IPS-11a (cell line): ENCODE measurements around the gene RNF26.

Experiments
- H3K4me3 ChIP-seq: one replicate; pipeline ENCODE4 v1.5.1; 2013; ENCODE audit warnings: low read depth, low read length, control low read depth

Gene RNF26

DNA sequence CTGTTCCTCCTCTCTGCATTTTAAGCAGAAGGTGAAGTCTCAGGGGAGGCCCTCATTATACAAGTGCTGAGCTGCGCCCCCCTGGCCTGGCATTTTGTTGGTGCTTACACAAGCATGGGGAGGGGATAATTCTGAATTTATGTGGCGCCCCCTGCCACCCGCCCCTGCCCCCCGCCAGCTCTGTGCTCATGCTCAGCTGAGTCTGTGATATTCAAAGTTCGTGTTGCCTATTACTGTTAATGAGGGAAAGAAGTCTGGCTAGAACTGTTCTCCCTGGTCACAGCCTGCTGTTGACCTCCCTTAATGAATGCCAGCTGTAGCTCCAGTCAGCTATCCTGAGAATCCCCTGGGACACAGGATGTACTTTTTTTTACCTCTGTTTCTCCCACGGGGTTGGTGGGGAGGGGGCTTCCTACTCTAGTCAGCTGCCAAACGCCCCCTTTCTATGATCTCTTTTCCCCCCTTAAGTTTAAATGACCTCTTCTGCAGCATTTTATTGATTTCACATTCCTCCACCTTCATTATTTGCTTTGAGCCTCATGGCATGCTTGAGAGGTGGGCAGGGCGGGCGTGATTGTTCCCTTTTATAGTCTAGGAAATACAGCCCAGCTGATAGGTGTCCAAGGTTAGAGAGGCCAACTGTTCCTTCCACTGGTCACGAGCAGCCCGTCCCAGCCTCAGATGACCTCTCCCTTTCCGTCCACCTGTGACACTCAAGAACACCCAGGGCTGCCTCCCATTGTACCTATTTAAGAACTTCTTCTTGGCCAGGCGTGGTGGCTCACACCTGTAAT lies 35.0 kb downstream of the RNF26 start:
- no peak overlapping the region for H3K4me3 ChIP-seq

DNA sequence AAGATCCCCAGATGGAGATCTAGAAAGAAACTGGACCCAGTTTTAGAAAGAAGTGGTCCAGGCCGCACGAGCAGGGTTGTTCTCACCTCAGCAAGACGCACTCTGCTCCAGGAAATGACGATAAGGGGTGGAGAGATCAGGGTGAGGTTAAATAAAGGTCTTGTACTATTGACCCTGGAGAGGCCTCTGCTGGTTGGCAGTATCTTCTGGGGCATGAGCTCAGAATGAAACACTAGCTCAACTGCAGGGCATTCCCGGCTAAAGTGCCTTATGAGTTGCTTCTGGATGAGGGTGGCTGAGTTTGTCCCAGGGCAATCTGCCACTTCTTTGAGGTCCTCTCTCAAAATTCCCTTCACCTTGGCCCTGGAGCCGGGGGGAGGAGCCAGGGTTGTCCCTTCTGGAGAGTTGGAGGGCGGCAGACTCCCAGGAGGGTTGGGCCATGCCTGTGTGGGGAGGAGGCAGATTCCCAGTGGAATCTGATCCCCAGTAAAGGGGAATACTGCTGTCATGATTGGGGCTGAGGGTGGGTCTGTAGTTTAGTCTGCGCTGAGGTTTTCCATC lies 36.2 kb downstream of the RNF26 start:
- no peak overlapping the region for H3K4me3 ChIP-seq

GRCh38 chr11:119371067-119371601 lies 36.8 kb downstream of the RNF26 start:
- no peak overlapping the region for H3K4me3 ChIP-seq

DNA sequence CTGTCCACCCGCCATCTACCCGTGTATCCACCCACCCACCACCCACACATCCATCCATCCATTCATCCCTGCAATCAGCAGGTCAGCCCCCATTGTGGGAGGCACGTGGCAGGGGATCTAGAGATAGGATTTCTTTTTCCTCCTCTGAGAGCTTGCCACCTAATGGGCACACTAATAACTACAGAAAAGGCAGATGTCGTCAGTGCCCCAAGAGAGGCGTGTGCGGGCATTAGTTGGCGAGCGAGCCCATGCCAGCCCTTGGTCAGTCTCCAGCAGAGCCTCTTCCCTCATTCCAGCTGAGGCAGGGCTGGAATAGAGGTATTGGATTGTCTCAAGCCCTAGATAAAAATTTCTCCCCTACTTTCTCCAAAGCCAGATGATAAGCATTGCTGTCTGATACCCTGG lies 37.5 kb downstream of the RNF26 start:
- H3K4me3 ChIP-seq, result no peak overlapping the region

DNA sequence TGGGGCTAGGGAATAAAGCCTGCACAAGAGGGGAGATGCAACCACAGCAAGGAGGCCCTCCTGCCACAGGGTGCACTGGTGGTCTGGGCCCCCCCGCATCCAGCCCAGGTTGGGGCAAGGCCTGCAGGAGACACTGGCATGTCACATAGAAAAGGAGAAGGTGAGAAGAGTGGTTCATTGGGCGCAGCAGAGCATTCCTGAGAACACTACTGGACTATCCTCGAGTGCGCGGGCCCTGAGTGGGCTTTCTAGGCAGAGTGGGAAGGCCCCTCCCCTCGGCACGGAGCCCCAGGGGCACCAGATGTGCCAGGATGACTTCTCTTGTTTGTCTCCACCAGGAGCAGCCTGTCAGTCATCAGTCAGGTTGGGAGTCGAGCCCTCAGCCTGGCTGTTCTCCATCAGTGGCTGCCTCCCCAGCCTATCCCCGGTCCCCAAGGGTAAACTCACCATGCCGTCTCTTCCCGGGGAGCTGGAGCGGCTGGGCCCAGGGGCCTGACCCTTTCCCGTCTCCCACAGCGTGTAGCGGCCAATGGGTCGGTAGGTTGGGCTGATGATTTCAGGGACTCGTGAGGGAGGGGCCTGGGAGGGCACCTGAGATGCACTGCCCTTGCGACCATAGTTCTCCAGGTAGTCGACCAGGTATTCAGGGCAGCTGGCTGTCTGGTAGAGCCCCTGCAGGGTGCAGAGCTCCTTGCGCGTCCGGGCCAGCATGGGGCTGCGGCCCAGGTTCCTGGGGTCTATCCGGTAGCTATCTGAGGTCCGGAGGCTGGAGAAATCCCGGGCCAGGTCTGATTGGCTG lies 38.1 kb downstream of the RNF26 start:
- H3K4me3 ChIP-seq, result no peak overlapping the region

DNA sequence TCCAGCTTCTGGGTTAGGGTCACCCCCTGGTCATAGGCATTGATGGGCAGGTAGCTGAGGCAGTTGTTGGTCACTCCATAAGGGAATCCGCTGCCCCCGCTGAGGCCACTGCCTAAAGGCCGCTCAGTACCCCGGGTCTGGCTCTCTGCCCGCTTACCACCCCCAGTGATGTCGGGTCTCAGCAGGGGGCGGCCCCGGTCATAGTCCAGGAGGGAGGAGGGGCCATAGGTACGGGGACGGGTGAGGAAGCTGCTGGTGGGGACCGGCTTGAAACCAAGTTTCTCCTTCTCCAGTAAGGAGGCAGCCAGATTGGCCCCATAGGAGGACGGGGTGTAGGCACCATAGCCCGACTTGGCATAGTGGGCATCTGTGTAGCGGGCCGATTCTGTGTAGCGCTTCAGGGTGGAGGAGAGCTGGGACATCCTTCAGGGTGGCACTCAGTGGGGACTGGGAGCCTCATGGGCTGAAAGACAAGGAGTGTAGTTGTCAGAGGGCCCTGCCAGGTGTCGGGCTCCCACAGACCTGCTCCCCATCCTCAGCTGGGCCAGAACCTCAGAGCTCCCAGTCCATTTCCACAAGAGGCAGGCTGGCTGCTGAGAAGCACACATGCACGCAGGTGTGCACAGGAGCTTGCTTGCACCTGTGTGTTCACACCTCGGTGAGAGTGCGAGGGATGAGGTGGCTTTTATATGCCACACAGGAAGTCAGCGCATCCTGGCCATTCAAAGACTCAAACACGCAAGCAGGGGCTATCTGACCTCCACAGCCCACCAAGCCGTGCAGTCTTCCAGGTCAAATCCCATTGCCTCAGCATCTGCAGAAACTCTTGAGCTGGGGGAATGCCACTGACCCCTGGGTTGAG lies 39.0 kb downstream of the RNF26 start:
- no peak overlapping the region for H3K4me3 ChIP-seq

- no peak overlapping the region for H3K4me3 ChIP-seq
Observed at GRCh38 chr11:119373921-119374631, 39.7 kb downstream of the RNF26 start.

GRCh38 chr11:119374632-119375336 lies 40.5 kb downstream of the RNF26 start:
- no peak overlapping the region for H3K4me3 ChIP-seq

DNA sequence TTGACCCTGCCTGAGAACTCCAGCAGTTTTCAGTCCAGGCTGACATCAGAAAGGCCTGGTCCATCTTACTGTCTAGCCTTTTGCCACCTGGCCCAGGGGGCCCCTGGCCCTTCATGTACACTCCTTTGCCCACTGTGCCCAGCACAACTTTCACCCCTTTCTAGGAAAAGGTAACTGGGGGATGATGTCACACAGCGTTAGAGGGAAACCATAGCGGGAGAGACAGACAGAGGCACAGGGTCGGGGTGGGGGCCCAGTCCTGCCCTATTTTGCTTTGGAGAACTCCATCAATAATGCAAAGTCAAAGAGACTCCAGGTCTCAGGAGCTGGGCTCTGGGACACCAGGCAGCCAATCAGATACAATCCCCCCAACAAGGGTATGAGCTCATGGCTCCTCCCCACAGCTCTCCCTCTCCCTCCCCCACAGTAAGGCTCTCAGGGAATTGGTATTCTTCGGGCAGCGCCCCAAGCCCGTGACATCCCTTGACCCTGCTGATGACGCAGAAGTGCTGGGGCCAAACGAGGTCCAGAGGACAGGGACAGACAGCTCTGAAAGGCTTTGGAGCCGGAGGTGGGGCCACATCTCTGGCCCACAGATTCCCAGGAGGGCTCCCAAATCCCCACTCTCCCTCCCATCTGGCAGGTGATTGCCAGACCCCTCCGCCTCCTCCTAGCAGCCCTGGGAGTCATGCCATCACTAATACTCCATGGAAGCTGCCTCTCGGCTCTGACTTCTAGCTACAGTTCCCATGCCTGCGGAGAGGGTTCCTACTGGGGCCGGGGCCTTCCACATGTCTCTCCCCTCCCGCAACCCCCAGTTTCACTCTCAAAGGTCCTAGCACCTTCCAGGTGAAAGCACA lies 41.2 kb downstream of the RNF26 start:
- H3K4me3 ChIP-seq, result no peak overlapping the region

DNA sequence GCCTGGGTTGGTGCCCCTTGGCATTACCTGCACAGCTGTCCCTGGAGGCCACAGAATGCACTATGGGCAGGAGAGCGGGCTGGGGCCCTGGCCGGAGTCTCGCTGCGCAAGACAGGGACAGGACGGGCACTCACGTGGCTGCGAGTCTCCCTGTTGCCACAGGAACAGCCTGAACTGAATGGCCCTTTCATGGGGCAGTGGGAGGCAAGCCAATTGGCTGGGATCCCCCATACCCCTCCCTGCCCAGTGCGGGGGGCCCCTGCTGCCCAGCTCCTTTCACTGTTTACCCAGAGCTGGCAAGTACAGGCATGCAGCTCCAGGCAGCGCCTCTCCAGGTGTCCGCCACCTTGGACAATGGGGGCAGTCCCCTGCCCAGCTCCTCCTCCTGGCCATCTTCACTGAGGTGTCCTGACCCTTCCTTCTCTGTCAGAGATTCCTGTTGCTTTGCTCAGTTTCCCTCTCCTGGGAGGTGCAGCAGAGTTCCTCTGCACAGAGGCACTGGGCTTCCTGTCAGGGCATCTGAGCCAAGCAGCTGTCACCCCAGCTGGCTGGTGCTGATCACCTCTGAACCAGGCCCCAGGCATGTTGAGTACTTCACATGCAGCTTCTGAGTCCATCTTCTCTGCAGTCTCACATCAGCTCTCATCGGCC lies 42.0 kb downstream of the RNF26 start:
- no peak overlapping the region for H3K4me3 ChIP-seq

GRCh38 chr11:119377112-119377901 lies 43.0 kb downstream of the RNF26 start:
- H3K4me3 ChIP-seq, result no peak overlapping the region

DNA sequence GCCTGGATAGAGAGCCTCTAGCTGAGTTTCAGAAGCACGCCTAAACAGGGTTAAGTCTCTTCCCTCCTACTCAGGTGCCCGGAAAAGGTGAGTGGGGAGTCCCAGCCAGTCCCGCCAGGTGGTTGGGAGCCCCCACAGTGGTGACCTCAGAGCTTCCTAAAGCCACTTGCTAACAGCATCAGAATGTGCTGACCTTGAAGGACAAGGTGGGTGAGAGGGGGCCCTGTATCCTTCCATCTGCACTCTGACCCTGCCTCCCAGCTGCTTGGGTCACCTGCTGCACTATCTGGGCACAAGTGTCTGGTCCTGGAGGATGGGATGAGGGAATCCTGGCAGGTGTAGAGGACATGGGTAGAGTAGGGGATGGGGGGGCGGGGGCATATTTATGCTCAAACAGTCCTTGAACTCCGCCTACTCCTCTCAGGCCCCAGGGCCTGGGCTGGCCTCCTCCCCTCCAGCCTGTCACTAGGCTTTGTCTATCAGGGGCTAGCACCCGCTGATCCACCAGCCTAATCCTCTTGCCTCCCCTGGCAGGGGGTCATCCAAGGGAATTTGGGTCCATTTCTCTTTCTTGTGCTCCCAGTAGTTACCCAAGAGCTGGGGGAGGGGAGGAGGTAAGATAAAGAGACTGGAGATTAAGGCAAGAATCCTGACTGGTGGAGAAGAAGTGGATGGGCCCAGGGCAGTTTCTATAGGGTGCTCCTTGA lies 43.8 kb downstream of the RNF26 start:
- H3K4me3 ChIP-seq, result no peak overlapping the region

- no peak overlapping the region for H3K4me3 ChIP-seq
Observed at GRCh38 chr11:119378851-119379465, 44.6 kb downstream of the RNF26 start.

GRCh38 chr11:119380160-119380826 lies 46.0 kb downstream of the RNF26 start:
- H3K4me3 ChIP-seq, result no peak overlapping the region

GRCh38 chr11:119380827-119381180 lies 46.5 kb downstream of the RNF26 start:
- peak overlapping the region; percentile 78 for H3K4me3 ChIP-seq
